Psoas muscle (tissue), 8 donors: ENCODE results near the gene BTBD9. TPM values are rescaled to one million over a fixed set of nuclear protein-coding genes. Genes with fewer than 3 reads are reported as not detected.

Experiments used
- ATAC-seq, 4 donors: fragments of 200-7000 bp; cut with Tn5 transposase; one replicate each; pipeline ENCODE4 v1.9.1; 2020; ENCODE audit warnings: moderate library complexity in 3 of 4, mild to moderate bottlenecking in 2 of 4
- DNase-seq, 2 donors: peaks; one replicate each; pipeline ENCODE4 v3.0.0-alpha.2; 2020
- H3K27ac ChIP-seq: fragments of 200-600 bp; one replicate; pipeline ENCODE4 v1.8.0; 2022
- H3K27me3 ChIP-seq, 3 donors: fragments of 200-600 bp in 1 of 3; one replicate each; pipeline versions ENCODE4 v1.6.1 to v1.8.0; 2013 to 2022; ENCODE audit warnings: low read length in 2 of 3, mild to moderate bottlenecking in 2 of 3, moderate library complexity in 1 of 3; ENCODE audit not compliant: insufficient read depth in 3 of 3
- H3K36me3 ChIP-seq, 2 donors: fragments of 200-600 bp in 1 of 2; one replicate each; pipeline versions ENCODE4 v1.6.1 to v1.8.0; 2013 to 2022; ENCODE audit warnings: low read depth in 1 of 2, mild to moderate bottlenecking in 1 of 2, moderate library complexity in 1 of 2; ENCODE audit not compliant: insufficient read depth in 1 of 2
- H3K4me1 ChIP-seq: fragments of 200-600 bp; one replicate; pipeline ENCODE4 v1.8.0; 2022
- H3K4me3 ChIP-seq: fragments of 200-600 bp; one replicate; pipeline ENCODE4 v1.8.0; 2022; ENCODE audit warnings: mild to moderate bottlenecking
- H3K9me3 ChIP-seq: fragments of 200-600 bp; one replicate; pipeline ENCODE4 v1.8.0; 2022
- CTCF ChIP-seq: fragments of 200-600 bp; IDR thresholded peaks from one replicate; pipeline ENCODE4 v1.8.0; 2022; ENCODE audit warnings: antibody characterized with exemption
- WGBS, 3 donors: extraction: QIAGEN DNeasy Blood & Tissue Kit; methylation state at CpG; one replicate each; pipeline versions ENCODE4 v1.1.6 to v1.1.7; 2013; 5-methylcytosine and 5-hydroxymethylcytosine counted together
- intact Hi-C, 2 donors: fragments of 100-400 bp; cut with DNase I; formaldehyde crosslinking; loops; one replicate each; pipeline versions ENCODE4 v1.11.0 to v1.14.2; 2022
- polyA plus RNA-seq, 3 donors: library from polyadenylated mRNA; stranded (reverse); fragments of 200-250 nt; gene quantifications; one replicate each; pipeline ENCODE4 v1.2.3, GENCODE V29; 2013
- total RNA-seq, 4 donors: library from RNA; stranded (reverse); fragmentation: NEBNext Ultra II Directional in 2 of 4; extraction: Animal tissue kit (Norgen Biotek cat#: 25700) in 2 of 4; gene quantifications; one replicate each; pipeline versions ENCODE4 v1.2.1 to v1.2.4, GENCODE V29; 2021 to 2023
- donor health status: healthy with polysubstance abuse.
- donor health status: DM: no; HTN: no; CAD: no; lungs with moderate emphysema.
- donor health status: Bipolar disorder and iron deficiency.
- donor health status: healthy.
- donor health status: DM: yes; HTN: yes; CAD: no.
- donor health status: DM: no; HTN: no; CAD: no.
- donor health status: DM: no; HTN: no; CAD: no.
- donor health status: DM: yes; HTN: yes; CAD: no.

BTBD9 gene
- total and polyA plus RNA-seq, 7 donors: 2.3 to 10.9 (median 8.4) TPM

- Histone ChIP-seq H3K36me3 (no peaks in the 10 kb centered on the region), H3K9me3 (no peaks in the 10 kb centered on the region), H3K27ac (no peak overlapping the region), H3K4me3 (no peak overlapping the region), H3K27me3 (no peaks in the 10 kb centered on the region), H3K4me1 (peaks cover 4% of the 10 kb centered on the region)
- 90 to 93% (median 91%) methylated on average over 4 of the region's 4 CpGs for WGBS, 3 donors
- DNase-seq: no peak
- intact Hi-C loops: no loop called here
- TF ChIP-seq CTCF: no peak
- ATAC-seq: no peak
These were observed 419.5 kb downstream of the BTBD9 start for GRCh38 chr6:38220069-38220723.

GRCh38 chr6:38218235-38218634 lies 421.5 kb downstream of the BTBD9 start:
- WGBS, 3 donors: 97 to 100% (median 100%) methylated on average over 1 of the region's 1 CpG
- Histone ChIP-seq H3K4me1 (peaks cover 14% of the 10 kb centered on the region), H3K27ac (no peak overlapping the region), H3K27me3 (no peaks in the 10 kb centered on the region), H3K9me3 (no peaks in the 10 kb centered on the region), H3K36me3 (no peaks in the 10 kb centered on the region), H3K4me3 (no peak overlapping the region)
- no peak for TF ChIP-seq CTCF
- ATAC-seq (no peak), DNase-seq (no peak)
- intact Hi-C loops: no loop called here

- H3K27ac ChIP-seq: no peak overlapping the region
- no peak for ATAC-seq
These were observed 423.3 kb downstream of the BTBD9 start for GRCh38 chr6:38216451-38216850.

GRCh38 chr6:38215651-38216311 lies 423.9 kb downstream of the BTBD9 start:
- whole genome bisulfite sequencing, 3 donors: 60 to 67% (median 62%) methylated on average over 5 of the region's 5 CpGs
- ATAC-seq: no peak

More at GRCh38 chr6:38216451-38216850, 423.3 kb downstream of the BTBD9 start:
- Histone ChIP-seq H3K9me3 (no peaks in the 10 kb centered on the region), H3K4me3 (no peak overlapping the region), H3K36me3 (no peaks in the 10 kb centered on the region), H3K27me3 (no peaks in the 10 kb centered on the region), H3K4me1 (peaks cover 31% of the 10 kb centered on the region)
- intact Hi-C loops: no loop called here
- no peak for TF ChIP-seq CTCF
- WGBS, 3 donors: 76 to 81% (median 78%) methylated on average over 3 of the region's 3 CpGs
- no peak for DNase-seq

More at GRCh38 chr6:38215651-38216311, 423.9 kb downstream of the BTBD9 start:
- intact Hi-C loops: no loop called here
- DNase-seq: no peak
- TF ChIP-seq CTCF: no peak
- Histone ChIP-seq H3K27me3 (no peaks in the 10 kb centered on the region), H3K36me3 (no peaks in the 10 kb centered on the region), H3K9me3 (no peaks in the 10 kb centered on the region), H3K4me3 (no peak overlapping the region), H3K27ac (no peak overlapping the region), H3K4me1 (peaks cover 31% of the 10 kb centered on the region)
